Measurements from ENCODE around the gene ITFG1. TPM values are rescaled to one million over a fixed set of nuclear protein-coding genes. Genes with fewer than 3 reads are reported as not detected.

The ITFG1 gene
- total and polyA plus RNA-seq, 2 of the 8 experiments (the other 6 are each of a cell fraction or from before 2014, with no cell fraction given), result 13.8 to 22.2 TPM

GRCh38 chr16:47371271-47372014, 89.4 kb downstream of the ITFG1 start (continued):
- no peak for TF ChIP-seq CHD7 (IDR thresholded peaks at IDR 0.05; ENCODE audit: insufficient replicate concordance, low read length)
- no peak for TF ChIP-seq RXRA (IDR thresholded peaks at IDR 0.05; ENCODE audit: insufficient read depth, low read depth, low read length)
- no peak for TF ChIP-seq CTCF (IDR thresholded peaks at IDR 0.05; ENCODE audit: control extremely low read depth in 1 of 3, insufficient read depth in 1 of 3, low read depth in 1 of 3, low read length in 3 of 3)
- TF ChIP-seq TAF7 (optimal IDR thresholded peaks at IDR 0.05; ENCODE audit: borderline replicate concordance, low read depth, low read length), result no peak
- no peak for TF ChIP-seq ATF3 (IDR thresholded peaks at IDR 0.05; ENCODE audit: insufficient read depth, low read depth, low read length)
- TF ChIP-seq KDM4A (IDR thresholded peaks at IDR 0.05; ENCODE audit: low read depth, low read length, severe bottlenecking), result no peak

All from H1 (cell line).